Lung (tissue), 12 donors: ENCODE results near the gene BCAS3. TPM values are rescaled to one million over a fixed set of nuclear protein-coding genes. Genes with fewer than 3 reads are reported as not detected.

Source experiments
- ATAC-seq: fragments of 200-7000 bp; cut with Tn5 transposase; one replicate; pipeline ENCODE4 v1.9.1; 2020; ENCODE audit warnings: moderate number of reproducible peaks; ENCODE audit not compliant: insufficient read depth, low FRiP score
- DNase-seq, 3 donors: peaks; one replicate each; pipeline ENCODE4 v3.0.0-alpha.2; 2013 to 2017
- H3K27ac ChIP-seq, 2 donors: one replicate each; pipeline ENCODE4 v1.5.1; 2013; ENCODE audit warnings: mild to moderate bottlenecking in 2 of 2, moderate library complexity in 2 of 2, control low read depth in 1 of 2, inconsistent platforms in 1 of 2, low read depth in 1 of 2, low read length in 1 of 2
- H3K27me3 ChIP-seq, 3 donors: one replicate each; pipeline ENCODE4 v1.5.1; 2013; ENCODE audit warnings: low read length in 2 of 3; ENCODE audit not compliant: control insufficient read depth in 3 of 3, insufficient read depth in 3 of 3
- H3K36me3 ChIP-seq, 4 donors: one replicate each; pipeline ENCODE4 v1.5.1; 2013; ENCODE audit warnings: low read length in 4 of 4, mild to moderate bottlenecking in 1 of 4, moderate library complexity in 1 of 4; ENCODE audit not compliant: control insufficient read depth in 4 of 4, insufficient read depth in 4 of 4
- H3K4me1 ChIP-seq, 5 donors: one replicate each; pipeline ENCODE4 v1.5.1; 2013; ENCODE audit warnings: low read length in 5 of 5, mild to moderate bottlenecking in 2 of 5, moderate library complexity in 1 of 5; ENCODE audit not compliant: control insufficient read depth in 5 of 5, insufficient read depth in 5 of 5
- H3K4me3 ChIP-seq: one replicate; pipeline ENCODE4 v1.5.1; 2013; ENCODE audit warnings: mild to moderate bottlenecking, control low read depth, moderate library complexity
- H3K9ac ChIP-seq, 2 donors: one replicate each; pipeline ENCODE4 v1.5.1; 2013; ENCODE audit warnings: low read length in 2 of 2, control low read depth in 1 of 2; ENCODE audit not compliant: insufficient read depth in 1 of 2
- H3K9me3 ChIP-seq, 4 donors: one replicate each; pipeline ENCODE4 v1.5.1; 2013; ENCODE audit warnings: low read length in 3 of 4, mild to moderate bottlenecking in 1 of 4, moderate library complexity in 1 of 4; ENCODE audit not compliant: control insufficient read depth in 4 of 4, insufficient read depth in 3 of 4
- CTCF ChIP-seq: IDR thresholded peaks from 2 replicates; pipeline ENCODE4 v1.5.1; 2012; ENCODE audit warnings: mild to moderate bottlenecking; ENCODE audit errors: control extremely low read depth, extremely low read depth
- WGBS, 2 donors: extraction: QIAGEN DNeasy Blood & Tissue Kit; methylation state at CpG; one replicate each; pipeline ENCODE4 v1.1.7; 2013; 5-methylcytosine and 5-hydroxymethylcytosine counted together
- polyA plus RNA-seq, 2 donors: library from polyadenylated mRNA; stranded (reverse); fragments of 200-250 nt; gene quantifications; one replicate each; pipeline ENCODE4 v1.2.1, GENCODE V29; 2013
- total RNA-seq, 2 donors: library from RNA; depleted of rRNA in 1 of 2; stranded (reverse); fragments of >200 nt in 1 of 2; gene quantifications; one replicate each; pipeline ENCODE4 v1.2.1, GENCODE V29; 2014 to 2021
- donor health status: control.
- donor health status: control.
- donor health status: Bipolar disorder and iron deficiency.
- donor health status: healthy.
- donor health status: DM: yes; HTN: yes; CAD: no.

Gene BCAS3
- total and polyA plus RNA-seq, 4 donors, result 4.0 to 101 (median 20.3) TPM

DNA sequence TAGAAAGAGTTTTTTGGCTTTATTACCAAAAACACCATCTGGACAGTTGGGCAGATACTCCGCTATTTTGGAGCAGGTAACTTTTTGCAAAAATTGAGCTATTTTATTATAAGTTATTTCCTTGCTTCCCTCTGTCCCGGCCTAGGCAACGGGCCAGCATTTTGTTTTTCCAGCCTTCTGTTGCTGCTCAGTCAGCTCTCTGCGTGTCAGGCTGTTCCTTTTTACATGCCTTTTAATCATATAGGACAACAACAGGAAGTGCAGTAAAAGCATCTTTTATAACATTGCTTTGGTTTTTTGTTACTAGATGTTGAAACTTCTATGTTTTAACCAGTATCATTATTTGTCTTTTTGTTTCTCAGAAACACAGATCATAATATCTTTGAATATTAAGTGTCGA lies 47.3 kb upstream of the BCAS3 start:
- DNase-seq (peak; percentile 17 to 69 (median 39)), ATAC-seq (no peak)
- Histone ChIP-seq H3K9ac (no peak overlapping the region), H3K9me3 (no peaks in the 10 kb centered on the region), H3K4me1 (peaks cover 0 to 3% (median 0%) of the 10 kb centered on the region in 5 donors), H3K27ac (no peak overlapping the region), H3K36me3 (peaks cover 5 to 20% (median 11%) of the 10 kb centered on the region in 4 donors), H3K27me3 (no peaks in the 10 kb centered on the region), H3K4me3 (no peak overlapping the region)
- WGBS, 2 donors, result 78 to 85% methylated on average over 5 of the region's 5 CpGs
- no peak for TF ChIP-seq CTCF

GRCh38 chr17:60631119-60631518 lies 46.5 kb upstream of the BCAS3 start:
- 90% methylated on average over 6 of the region's 6 CpGs for WGBS, 2 donors
- H3K36me3 ChIP-seq, result peaks cover 5 to 28% (median 11%) of the 10 kb centered on the region in 4 donors
- ATAC-seq (no peak), DNase-seq (no peak)
- no peak for TF ChIP-seq CTCF
- peaks cover 0 to 3% (median 0%) of the 10 kb centered on the region in 5 donors for H3K4me1 ChIP-seq
- no peak overlapping the region for H3K4me3 ChIP-seq
- H3K9me3 ChIP-seq, result no peaks in the 10 kb centered on the region
- H3K27ac ChIP-seq, result no peak overlapping the region
- no peaks in the 10 kb centered on the region for H3K27me3 ChIP-seq
- H3K9ac ChIP-seq, result no peak overlapping the region

- H3K4me3 ChIP-seq, result no peak overlapping the region
- DNase-seq (no peak), ATAC-seq (no peak)
- no peak for TF ChIP-seq CTCF
- WGBS, 2 donors, result 93 to 99% methylated on average over 2 of the region's 2 CpGs
- H3K4me1 ChIP-seq, result peaks cover 0 to 6% (median 0%) of the 10 kb centered on the region in 5 donors
- no peak overlapping the region for H3K9ac ChIP-seq
- peaks cover 6 to 20% (median 13%) of the 10 kb centered on the region in 4 donors for H3K36me3 ChIP-seq
- no peaks in the 10 kb centered on the region for H3K27me3 ChIP-seq
- H3K27ac ChIP-seq, result no peak overlapping the region
- H3K9me3 ChIP-seq, result no peaks in the 10 kb centered on the region
Observed at GRCh38 chr17:60637683-60638082, 40.0 kb upstream of the BCAS3 start.

DNA sequence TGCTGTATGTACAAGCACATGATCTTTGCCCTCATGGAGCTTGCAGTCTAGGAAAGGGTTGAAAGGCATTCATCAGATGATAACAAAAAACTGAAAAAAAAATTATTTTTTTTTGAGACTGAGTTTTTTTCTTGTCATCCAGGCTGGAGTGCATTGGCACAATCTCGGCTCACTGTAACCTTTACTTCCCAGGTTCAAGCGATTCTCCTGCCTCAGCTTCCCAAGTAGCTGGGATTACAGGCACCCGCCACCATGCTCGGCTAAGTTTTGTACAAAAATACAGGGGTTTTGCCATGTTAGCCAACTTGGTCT lies 38.7 kb upstream of the BCAS3 start:
- H3K27ac ChIP-seq, result no peak overlapping the region
- peaks cover 8 to 22% (median 12%) of the 10 kb centered on the region in 4 donors for H3K36me3 ChIP-seq
- ATAC-seq (no peak), DNase-seq (no peak)
- no peak overlapping the region for H3K9ac ChIP-seq
- no peak for TF ChIP-seq CTCF
- WGBS, 2 donors, result 83 to 86% methylated on average over 4 of the region's 4 CpGs
- H3K4me3 ChIP-seq, result no peak overlapping the region
- H3K4me1 ChIP-seq, result peaks cover 0 to 6% (median 0%) of the 10 kb centered on the region in 5 donors
- no peaks in the 10 kb centered on the region for H3K27me3 ChIP-seq
- H3K9me3 ChIP-seq, result no peaks in the 10 kb centered on the region
